ENCODE measurements around the gene SCLY.
"Not testable (repeated sequence)": the region's sequence is repeated elsewhere in the genome, so short reads cannot be mapped to it uniquely, and the experiment has no call there.

SCLY gene

GRCh38 chr2:238060096-238060541 is 682 bp upstream of the SCLY start:
- H3K4me3 ChIP-seq (ENCODE audit: low read depth, low read length): peak overlapping the region; percentile 96
- H3K4me1 ChIP-seq (ENCODE audit: control insufficient read depth, insufficient read depth, low read length): 0 out of 2 replicates have a peak, but pooled peaks cover 6% of the 10 kb centered on the region
- H3K27ac ChIP-seq (ENCODE audit: low read depth, low read length): peak overlapping the region; percentile 71
- peaks cover 12% of the 10 kb centered on the region for H3K36me3 ChIP-seq (ENCODE audit: control insufficient read depth, insufficient read depth, low read length)
- peak overlapping the region; percentile 90 for H3K9ac ChIP-seq (ENCODE audit: low read length)
- H3K27me3 ChIP-seq (ENCODE audit: control insufficient read depth, insufficient read depth, low read length): no peaks in the 10 kb centered on the region
- H3K9me3 ChIP-seq (ENCODE audit: control insufficient read depth, insufficient read depth, low read depth, low read length): no peaks in the 10 kb centered on the region

- H3K27me3 ChIP-seq (ENCODE audit: control insufficient read depth, insufficient read depth, low read length): no peaks in the 10 kb centered on the region
- H3K36me3 ChIP-seq (ENCODE audit: control insufficient read depth, insufficient read depth, low read length): peaks cover 25% of the 10 kb centered on the region
- H3K27ac ChIP-seq (ENCODE audit: low read depth, low read length): peak overlapping the region; percentile 76; the same call in 1 of the 2 replicates
- peak overlapping the region; percentile 87 for H3K9ac ChIP-seq (ENCODE audit: low read length)
- no peaks in the 10 kb centered on the region for H3K9me3 ChIP-seq (ENCODE audit: control insufficient read depth, insufficient read depth, low read depth, low read length)
- 0 out of 2 replicates have a peak, but pooled peaks cover 6% of the 10 kb centered on the region for H3K4me1 ChIP-seq (ENCODE audit: control insufficient read depth, insufficient read depth, low read length)
- H3K4me3 ChIP-seq (ENCODE audit: low read depth, low read length): peak overlapping the region; percentile 96
Measured at GRCh38 chr2:238061315-238062202, 758 bp downstream of the SCLY start.

- no peak overlapping the region for H3K27ac ChIP-seq (ENCODE audit: low read depth, low read length)
- no peak overlapping the region for H3K4me3 ChIP-seq (ENCODE audit: low read depth, low read length)
- H3K9ac ChIP-seq (ENCODE audit: low read length): no peak overlapping the region
- H3K36me3 ChIP-seq (ENCODE audit: control insufficient read depth, insufficient read depth, low read length): peaks cover 44% of the 10 kb centered on the region
- 0 out of 2 replicates have a peak, but pooled peaks cover 6% of the 10 kb centered on the region for H3K4me1 ChIP-seq (ENCODE audit: control insufficient read depth, insufficient read depth, low read length)
- no peaks in the 10 kb centered on the region for H3K9me3 ChIP-seq (ENCODE audit: control insufficient read depth, insufficient read depth, low read depth, low read length)
- H3K27me3 ChIP-seq (ENCODE audit: control insufficient read depth, insufficient read depth, low read length): no peaks in the 10 kb centered on the region
Measured at GRCh38 chr2:238063414-238064189, 2.8 kb downstream of the SCLY start.

GRCh38 chr2:238064376-238064775 is 3.6 kb downstream of the SCLY start:
- no peak overlapping the region for H3K4me3 ChIP-seq (ENCODE audit: low read depth, low read length)
- 0 out of 2 replicates have a peak, but pooled peaks cover 5% of the 10 kb centered on the region for H3K4me1 ChIP-seq (ENCODE audit: control insufficient read depth, insufficient read depth, low read length)
- H3K9me3 ChIP-seq (ENCODE audit: control insufficient read depth, insufficient read depth, low read depth, low read length): no peaks in the 10 kb centered on the region
- H3K36me3 ChIP-seq (ENCODE audit: control insufficient read depth, insufficient read depth, low read length): peaks cover 52% of the 10 kb centered on the region
- no peak overlapping the region for H3K9ac ChIP-seq (ENCODE audit: low read length)
- H3K27me3 ChIP-seq (ENCODE audit: control insufficient read depth, insufficient read depth, low read length): no peaks in the 10 kb centered on the region
- no peak overlapping the region for H3K27ac ChIP-seq (ENCODE audit: low read depth, low read length)

- no peak overlapping the region for H3K9ac ChIP-seq (ENCODE audit: low read length)
- no peak overlapping the region for H3K4me3 ChIP-seq (ENCODE audit: low read depth, low read length)
- no peaks in the 10 kb centered on the region for H3K4me1 ChIP-seq (ENCODE audit: control insufficient read depth, insufficient read depth, low read length)
- no peaks in the 10 kb centered on the region for H3K27me3 ChIP-seq (ENCODE audit: control insufficient read depth, insufficient read depth, low read length)
- H3K9me3 ChIP-seq (ENCODE audit: control insufficient read depth, insufficient read depth, low read depth, low read length): no peaks in the 10 kb centered on the region
- no peak overlapping the region for H3K27ac ChIP-seq (ENCODE audit: low read depth, low read length)
- H3K36me3 ChIP-seq (ENCODE audit: control insufficient read depth, insufficient read depth, low read length): peaks cover 59% of the 10 kb centered on the region
Measured at GRCh38 chr2:238065071-238065846, 4.5 kb downstream of the SCLY start.

- H3K36me3 ChIP-seq (ENCODE audit: control insufficient read depth, insufficient read depth, low read length): peaks cover 64% of the 10 kb centered on the region
- H3K27me3 ChIP-seq (ENCODE audit: control insufficient read depth, insufficient read depth, low read length): no peaks in the 10 kb centered on the region
- H3K9ac ChIP-seq (ENCODE audit: low read length): no peak overlapping the region
Measured at GRCh38 chr2:238066218-238066617, 5.4 kb downstream of the SCLY start.

GRCh38 chr2:238066718-238067117 is 5.9 kb downstream of the SCLY start:
- H3K9me3 ChIP-seq (ENCODE audit: control insufficient read depth, insufficient read depth, low read depth, low read length); H3K27me3 ChIP-seq (ENCODE audit: control insufficient read depth, insufficient read depth, low read length); H3K4me3 ChIP-seq (ENCODE audit: low read depth, low read length); H3K4me1 ChIP-seq (ENCODE audit: control insufficient read depth, insufficient read depth, low read length); H3K27ac ChIP-seq (ENCODE audit: low read depth, low read length); H3K9ac ChIP-seq (ENCODE audit: low read length): not testable (repeated sequence)
- peaks cover 68% of the 10 kb centered on the region for H3K36me3 ChIP-seq (ENCODE audit: control insufficient read depth, insufficient read depth, low read length)

More at GRCh38 chr2:238066218-238066617, 5.4 kb downstream of the SCLY start:
- no peak overlapping the region for H3K4me3 ChIP-seq (ENCODE audit: low read depth, low read length)
- no peaks in the 10 kb centered on the region for H3K4me1 ChIP-seq (ENCODE audit: control insufficient read depth, insufficient read depth, low read length)
- H3K9me3 ChIP-seq (ENCODE audit: control insufficient read depth, insufficient read depth, low read depth, low read length): no peaks in the 10 kb centered on the region
- H3K27ac ChIP-seq (ENCODE audit: low read depth, low read length): no peak overlapping the region

- H3K27ac ChIP-seq (ENCODE audit: low read depth, low read length): no peak overlapping the region
- no peak overlapping the region for H3K9ac ChIP-seq (ENCODE audit: low read length)
- peaks cover 81% of the 10 kb centered on the region for H3K36me3 ChIP-seq (ENCODE audit: control insufficient read depth, insufficient read depth, low read length)
- no peaks in the 10 kb centered on the region for H3K27me3 ChIP-seq (ENCODE audit: control insufficient read depth, insufficient read depth, low read length)
- H3K4me3 ChIP-seq (ENCODE audit: low read depth, low read length): no peak overlapping the region
- H3K4me1 ChIP-seq (ENCODE audit: control insufficient read depth, insufficient read depth, low read length): no peaks in the 10 kb centered on the region
- H3K9me3 ChIP-seq (ENCODE audit: control insufficient read depth, insufficient read depth, low read depth, low read length): no peaks in the 10 kb centered on the region
Measured at GRCh38 chr2:238067939-238068338, 7.1 kb downstream of the SCLY start.

- no peaks in the 10 kb centered on the region for H3K4me1 ChIP-seq (ENCODE audit: control insufficient read depth, insufficient read depth, low read length)
- no peak overlapping the region for H3K4me3 ChIP-seq (ENCODE audit: low read depth, low read length)
- H3K36me3 ChIP-seq (ENCODE audit: control insufficient read depth, insufficient read depth, low read length): peaks cover 89% of the 10 kb centered on the region
- no peak overlapping the region for H3K9ac ChIP-seq (ENCODE audit: low read length)
- H3K27me3 ChIP-seq (ENCODE audit: control insufficient read depth, insufficient read depth, low read length): no peaks in the 10 kb centered on the region
- no peak overlapping the region for H3K27ac ChIP-seq (ENCODE audit: low read depth, low read length)
- H3K9me3 ChIP-seq (ENCODE audit: control insufficient read depth, insufficient read depth, low read depth, low read length): no peaks in the 10 kb centered on the region
Measured at GRCh38 chr2:238069021-238069709, 8.4 kb downstream of the SCLY start.

- H3K36me3 ChIP-seq (ENCODE audit: control insufficient read depth, insufficient read depth, low read length): peaks cover 88% of the 10 kb centered on the region
- no peak overlapping the region for H3K4me3 ChIP-seq (ENCODE audit: low read depth, low read length)
Measured at GRCh38 chr2:238069877-238070276, 9.1 kb downstream of the SCLY start.

More at GRCh38 chr2:238069877-238070276, 9.1 kb downstream of the SCLY start:
- Histone ChIP-seq H3K27me3 (ENCODE audit: control insufficient read depth, insufficient read depth, low read length) (no peaks in the 10 kb centered on the region), H3K4me1 (ENCODE audit: control insufficient read depth, insufficient read depth, low read length) (no peaks in the 10 kb centered on the region), H3K27ac (ENCODE audit: low read depth, low read length) (no peak overlapping the region), H3K9me3 (ENCODE audit: control insufficient read depth, insufficient read depth, low read depth, low read length) (no peaks in the 10 kb centered on the region), H3K9ac (ENCODE audit: low read length) (no peak overlapping the region)

All from HUES6 (cell line).